Left lung (tissue), 10 donors: ENCODE data around the gene DRD3. TPM values are rescaled to one million over a fixed set of nuclear protein-coding genes. Genes with fewer than 3 reads are reported as not detected.
A peak's percentile ranks its signal among the peaks of the same experiment; 100 is the strongest.

ENCODE experiments used
- ATAC-seq: fragments of 200-7000 bp; cut with Tn5 transposase; one replicate; pipeline ENCODE4 v1.9.1; 2020; ENCODE audit warnings: moderate library complexity
- DNase-seq, 4 donors: peaks; one replicate each; pipeline ENCODE4 v3.0.0-alpha.2; 2013 to 2020
- H3K27ac ChIP-seq, 2 donors: fragments of 200-600 bp; sonication (generic) in 1 of 2; one replicate each; pipeline versions ENCODE4 v1.5.0 to v1.8.0; 2020 to 2021
- H3K27me3 ChIP-seq, 2 donors: fragments of 200-600 bp; sonication (generic) in 1 of 2; one replicate each; pipeline versions ENCODE4 v1.5.0 to v1.8.0; 2020 to 2021
- H3K36me3 ChIP-seq, 2 donors: fragments of 200-600 bp; sonication (generic) in 1 of 2; one replicate each; pipeline versions ENCODE4 v1.5.0 to v1.8.0; 2020 to 2021
- H3K4me1 ChIP-seq, 2 donors: fragments of 200-600 bp; one replicate each; pipeline ENCODE4 v1.8.0; 2021
- H3K4me3 ChIP-seq, 2 donors: fragments of 200-600 bp; sonication (generic) in 1 of 2; one replicate each; pipeline versions ENCODE4 v1.5.0 to v1.8.0; 2020 to 2021; ENCODE audit warnings: mild to moderate bottlenecking in 1 of 2
- H3K9me3 ChIP-seq, 2 donors: fragments of 200-600 bp; sonication (generic) in 1 of 2; one replicate each; pipeline versions ENCODE4 v1.5.0 to v1.8.0; 2020 to 2021
- intact Hi-C, 2 donors: fragments of 100-400 bp; cut with DNase I; formaldehyde crosslinking; loops; one replicate each; pipeline versions ENCODE4 v1.11.2 to v1.14.2; 2022
- polyA plus RNA-seq, 6 donors: library from polyadenylated mRNA; unstranded; fragments of 120-200 nt; gene quantifications; one replicate each; pipeline ENCODE4 v1.2.1, GENCODE V29; 2013; ENCODE audit not compliant: insufficient read length in 6 of 6
- total RNA-seq, 2 donors: library from RNA; stranded (reverse); fragmentation: NEBNext Ultra II Directional; extraction: Animal tissue kit (Norgen Biotek cat#: 25700); gene quantifications; one replicate each; pipeline ENCODE4 v1.2.1, GENCODE V29; 2021
- TF ChIP-seq, protein P1 (sequence below), 2 donors: fragments of 200-600 bp; sonication (generic) in 1 of 2; IDR thresholded peaks; one replicate each; pipeline versions ENCODE4 v1.5.0 to v1.8.0; 2021; ENCODE audit warnings: antibody characterized with exemption in 2 of 2
- donor health status: DM: no; HTN: yes; CAD: no.
- donor health status: DM: no; HTN: no; CAD: no.

Gene DRD3
- total and polyA plus RNA-seq, 8 donors, result not detected

DNA sequence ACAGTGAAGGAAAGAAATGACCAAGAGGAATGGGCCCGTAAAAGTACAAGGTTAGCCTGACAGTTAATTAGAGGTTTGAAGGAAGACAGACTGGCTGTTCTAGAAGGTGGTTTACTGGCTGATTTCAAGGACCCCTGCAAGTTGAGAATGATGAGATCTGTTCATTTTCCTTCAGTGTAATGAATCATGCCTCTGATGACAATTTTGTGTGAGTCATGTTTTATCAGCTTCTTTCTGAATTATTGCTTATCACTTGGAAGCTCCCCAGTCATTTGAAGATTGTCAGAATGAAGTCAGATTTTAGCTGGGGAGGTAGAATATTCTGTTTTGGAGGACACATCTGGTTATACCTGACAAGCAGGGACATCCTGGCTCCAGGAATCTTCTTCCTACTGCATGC is 50.6 kb downstream of the DRD3 start:
- Histone ChIP-seq H3K36me3 (no peaks in the 10 kb centered on the region), H3K4me3 (no peak overlapping the region), H3K4me1 (no peaks in the 10 kb centered on the region), H3K27me3 (no peaks in the 10 kb centered on the region), H3K9me3 (no peaks in the 10 kb centered on the region), H3K27ac (no peak overlapping the region)
- no peak for ATAC-seq
- no peak for DNase-seq
- intact Hi-C loops, result no loop called here
- TF ChIP-seq, protein P1, sequence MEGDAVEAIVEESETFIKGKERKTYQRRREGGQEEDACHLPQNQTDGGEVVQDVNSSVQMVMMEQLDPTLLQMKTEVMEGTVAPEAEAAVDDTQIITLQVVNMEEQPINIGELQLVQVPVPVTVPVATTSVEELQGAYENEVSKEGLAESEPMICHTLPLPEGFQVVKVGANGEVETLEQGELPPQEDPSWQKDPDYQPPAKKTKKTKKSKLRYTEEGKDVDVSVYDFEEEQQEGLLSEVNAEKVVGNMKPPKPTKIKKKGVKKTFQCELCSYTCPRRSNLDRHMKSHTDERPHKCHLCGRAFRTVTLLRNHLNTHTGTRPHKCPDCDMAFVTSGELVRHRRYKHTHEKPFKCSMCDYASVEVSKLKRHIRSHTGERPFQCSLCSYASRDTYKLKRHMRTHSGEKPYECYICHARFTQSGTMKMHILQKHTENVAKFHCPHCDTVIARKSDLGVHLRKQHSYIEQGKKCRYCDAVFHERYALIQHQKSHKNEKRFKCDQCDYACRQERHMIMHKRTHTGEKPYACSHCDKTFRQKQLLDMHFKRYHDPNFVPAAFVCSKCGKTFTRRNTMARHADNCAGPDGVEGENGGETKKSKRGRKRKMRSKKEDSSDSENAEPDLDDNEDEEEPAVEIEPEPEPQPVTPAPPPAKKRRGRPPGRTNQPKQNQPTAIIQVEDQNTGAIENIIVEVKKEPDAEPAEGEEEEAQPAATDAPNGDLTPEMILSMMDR (IDR thresholded peaks at IDR 0.05), result no peak

DNA sequence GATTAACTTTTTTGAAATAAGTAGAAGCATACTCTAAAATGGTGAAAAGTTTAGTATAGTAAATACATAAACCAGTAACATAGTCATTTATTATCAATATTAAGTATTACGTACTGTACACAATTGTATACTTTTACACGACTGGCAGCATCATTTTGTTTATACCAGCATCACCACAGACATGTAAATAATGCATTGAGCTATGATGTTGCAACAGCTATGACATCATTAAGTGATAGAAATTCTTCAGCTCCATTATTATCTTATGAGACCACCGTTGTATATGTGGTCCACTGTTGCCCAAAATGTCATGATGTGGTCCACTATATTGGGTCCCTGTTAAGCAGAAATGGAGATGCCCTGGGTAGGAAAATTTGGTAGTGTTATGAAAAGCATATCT is 51.3 kb downstream of the DRD3 start:
- ATAC-seq (no peak), DNase-seq (no peak)
- intact Hi-C loops, result no loop called here
- no peaks in the 10 kb centered on the region for H3K9me3 ChIP-seq
- H3K27ac ChIP-seq, result no peak overlapping the region
- H3K36me3 ChIP-seq, result no peaks in the 10 kb centered on the region
- no peaks in the 10 kb centered on the region for H3K27me3 ChIP-seq
- H3K4me1 ChIP-seq, result no peaks in the 10 kb centered on the region
- H3K4me3 ChIP-seq, result no peak overlapping the region
- TF ChIP-seq, protein P1 (IDR thresholded peaks at IDR 0.05), result no peak

DNA sequence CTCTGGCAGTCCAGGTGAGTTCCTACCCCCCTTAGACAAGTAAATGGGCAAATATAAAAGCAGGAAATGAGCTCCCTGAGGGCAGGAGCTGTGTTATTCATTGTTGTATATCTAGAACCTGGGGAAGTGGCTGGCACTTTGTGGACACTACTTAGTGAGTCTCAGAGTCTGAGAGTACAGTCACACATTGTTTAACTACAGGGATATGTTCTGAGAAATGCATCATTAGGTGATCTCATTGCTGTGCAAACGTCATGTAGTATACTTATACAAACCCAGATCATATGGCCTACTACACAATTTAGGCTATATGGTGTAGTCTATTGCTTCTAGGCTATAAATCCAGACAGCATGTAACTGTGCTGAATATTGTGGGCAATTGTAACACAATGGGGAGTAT is 52.4 kb downstream of the DRD3 start:
- DNase-seq (no peak), ATAC-seq (no peak)
- intact Hi-C loops, result no loop called here
- H3K9me3 ChIP-seq, result no peaks in the 10 kb centered on the region
- no peaks in the 10 kb centered on the region for H3K27me3 ChIP-seq
- no peak overlapping the region for H3K27ac ChIP-seq
- no peaks in the 10 kb centered on the region for H3K36me3 ChIP-seq
- peaks cover 0 to 4% of the 10 kb centered on the region in 2 donors for H3K4me1 ChIP-seq
- H3K4me3 ChIP-seq, result no peak overlapping the region
- TF ChIP-seq, protein P1 (IDR thresholded peaks at IDR 0.05), result no peak

DNA sequence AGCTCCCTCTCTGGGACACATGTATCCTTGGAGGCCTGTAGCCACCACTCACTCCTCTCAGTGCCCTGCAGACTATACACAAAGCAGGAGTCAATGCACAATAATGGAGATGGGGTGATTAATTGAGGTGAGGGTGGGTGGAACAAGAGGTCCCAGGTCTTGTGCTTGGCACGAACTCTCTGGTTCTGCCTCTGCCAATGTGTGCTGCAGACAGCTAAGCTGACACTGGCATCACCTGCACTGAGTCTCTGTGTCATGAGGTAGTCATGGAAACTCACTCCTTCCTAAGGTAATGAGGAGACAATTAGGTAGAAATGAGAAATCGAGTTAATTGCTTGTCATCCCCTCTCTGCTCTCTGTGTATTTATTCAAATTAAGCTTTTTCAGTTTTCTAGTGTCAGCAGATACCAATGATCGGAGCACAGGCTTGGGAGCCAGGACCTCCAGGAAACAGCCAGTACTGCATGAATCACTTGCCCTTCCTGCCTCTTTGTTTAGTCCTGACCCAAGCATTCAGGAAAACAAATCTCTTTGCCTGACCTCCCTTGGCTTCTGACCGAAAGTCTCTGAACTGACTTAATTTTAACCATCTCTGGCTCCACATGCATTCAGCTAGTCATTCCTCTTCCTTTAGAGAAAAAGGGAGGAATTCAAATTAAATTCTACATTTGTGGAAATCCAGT is 56.7 kb downstream of the DRD3 start:
- no peaks in the 10 kb centered on the region for H3K9me3 ChIP-seq
- DNase-seq (peak in 1 of 4 donors; percentile 7), ATAC-seq (peak; percentile 88)
- H3K4me3 ChIP-seq, result no peak overlapping the region
- peak overlapping the region; percentile 55 to 56 for H3K27ac ChIP-seq
- intact Hi-C loops, result no loop called here
- H3K27me3 ChIP-seq, result no peaks in the 10 kb centered on the region
- no peaks in the 10 kb centered on the region for H3K36me3 ChIP-seq
- TF ChIP-seq, protein P1 (IDR thresholded peaks at IDR 0.05), result no peak
- H3K4me1 ChIP-seq, result peaks cover 0 to 4% of the 10 kb centered on the region in 2 donors

DNA sequence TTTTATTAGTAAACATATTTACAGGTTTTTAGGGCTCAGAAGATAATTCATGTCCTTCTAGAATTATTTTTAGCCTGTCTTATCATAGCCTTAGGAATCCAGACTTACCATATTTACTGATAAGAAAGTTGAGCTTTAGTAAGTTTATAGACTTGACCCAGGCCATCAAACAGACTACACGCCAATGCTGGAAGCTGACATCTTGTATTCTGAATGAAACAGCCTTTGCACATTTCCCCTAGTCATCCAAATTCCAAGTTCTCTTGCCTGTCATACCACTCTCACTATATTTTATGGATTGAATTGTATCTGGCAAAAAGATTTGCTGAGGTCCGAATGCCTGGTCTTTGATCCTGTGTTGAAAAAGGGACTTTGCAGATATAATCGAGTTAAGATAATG is 58.6 kb downstream of the DRD3 start:
- intact Hi-C loops, result no loop called here
- TF ChIP-seq, protein P1 (IDR thresholded peaks at IDR 0.05), result no peak
- H3K36me3 ChIP-seq, result no peaks in the 10 kb centered on the region

More for the DNA sequence above, 58.6 kb downstream of the DRD3 start:
- Histone ChIP-seq H3K4me1 (peaks cover 0 to 4% of the 10 kb centered on the region in 2 donors), H3K9me3 (no peaks in the 10 kb centered on the region), H3K4me3 (no peak overlapping the region), H3K27ac (peak overlapping the region; percentile 3 to 56), H3K27me3 (no peaks in the 10 kb centered on the region)
- ATAC-seq (no peak), DNase-seq (no peak)
